HCT116 (cell line): ENCODE results near the gene CSNK1D. TPM values are rescaled to one million over a fixed set of nuclear protein-coding genes. Genes with fewer than 3 reads are reported as not detected.

Experiments
- ATF3 ChIP-seq: IDR thresholded peaks from 2 replicates; pipeline ENCODE4 v1.6.1; 2012
- CEBPB ChIP-seq: IDR thresholded peaks from 2 replicates; pipeline ENCODE4 v1.6.1; 2012; ENCODE audit warnings: low read depth
- CTCF ChIP-seq, 3 experiments: fragments of 200-600 bp in 1 of 3; sonication (generic) in 1 of 3; IDR thresholded peaks in 2 of 3; conservative IDR thresholded peaks in 1 of 3; 2 replicates each; pipeline ENCODE4 v1.5.1; 2012 to 2017; ENCODE audit warnings: low read depth in 2 of 3, low read length in 2 of 3, antibody characterized with exemption in 1 of 3, borderline replicate concordance in 1 of 3, control low read depth in 1 of 3, mild to moderate bottlenecking in 1 of 3, mixed read lengths in 1 of 3, mixed run types in 1 of 3, moderate library complexity in 1 of 3; ENCODE audit not compliant: insufficient read depth in 1 of 3
- FOSL1 ChIP-seq: IDR thresholded peaks from 2 replicates; pipeline ENCODE4 v1.6.1; 2012; ENCODE audit warnings: low read depth
- SRF ChIP-seq: IDR thresholded peaks from 2 replicates; pipeline ENCODE4 v1.6.1; 2012; ENCODE audit warnings: low read depth
- total RNA-seq: library from RNA; stranded (reverse); gene quantifications from one replicate; pipeline ENCODE4 v1.2.1, GENCODE V29; 2021; ENCODE audit not compliant: unreplicated experiment
- TF ChIP-seq, protein P1 (sequence below): IDR thresholded peaks from 2 replicates; pipeline ENCODE4 v1.6.1; 2012; ENCODE audit warnings: low read depth
- TF ChIP-seq, protein P2 (sequence below): IDR thresholded peaks from 2 replicates; pipeline ENCODE4 v1.6.1; 2011; ENCODE audit warnings: mild to moderate bottlenecking, low read length, moderate library complexity; ENCODE audit not compliant: insufficient replicate concordance; ENCODE audit errors: extremely low read depth

CSNK1D gene
- total RNA-seq, 1 experiment from 2014 or later: 176 TPM

- TF ChIP-seq, protein P1, sequence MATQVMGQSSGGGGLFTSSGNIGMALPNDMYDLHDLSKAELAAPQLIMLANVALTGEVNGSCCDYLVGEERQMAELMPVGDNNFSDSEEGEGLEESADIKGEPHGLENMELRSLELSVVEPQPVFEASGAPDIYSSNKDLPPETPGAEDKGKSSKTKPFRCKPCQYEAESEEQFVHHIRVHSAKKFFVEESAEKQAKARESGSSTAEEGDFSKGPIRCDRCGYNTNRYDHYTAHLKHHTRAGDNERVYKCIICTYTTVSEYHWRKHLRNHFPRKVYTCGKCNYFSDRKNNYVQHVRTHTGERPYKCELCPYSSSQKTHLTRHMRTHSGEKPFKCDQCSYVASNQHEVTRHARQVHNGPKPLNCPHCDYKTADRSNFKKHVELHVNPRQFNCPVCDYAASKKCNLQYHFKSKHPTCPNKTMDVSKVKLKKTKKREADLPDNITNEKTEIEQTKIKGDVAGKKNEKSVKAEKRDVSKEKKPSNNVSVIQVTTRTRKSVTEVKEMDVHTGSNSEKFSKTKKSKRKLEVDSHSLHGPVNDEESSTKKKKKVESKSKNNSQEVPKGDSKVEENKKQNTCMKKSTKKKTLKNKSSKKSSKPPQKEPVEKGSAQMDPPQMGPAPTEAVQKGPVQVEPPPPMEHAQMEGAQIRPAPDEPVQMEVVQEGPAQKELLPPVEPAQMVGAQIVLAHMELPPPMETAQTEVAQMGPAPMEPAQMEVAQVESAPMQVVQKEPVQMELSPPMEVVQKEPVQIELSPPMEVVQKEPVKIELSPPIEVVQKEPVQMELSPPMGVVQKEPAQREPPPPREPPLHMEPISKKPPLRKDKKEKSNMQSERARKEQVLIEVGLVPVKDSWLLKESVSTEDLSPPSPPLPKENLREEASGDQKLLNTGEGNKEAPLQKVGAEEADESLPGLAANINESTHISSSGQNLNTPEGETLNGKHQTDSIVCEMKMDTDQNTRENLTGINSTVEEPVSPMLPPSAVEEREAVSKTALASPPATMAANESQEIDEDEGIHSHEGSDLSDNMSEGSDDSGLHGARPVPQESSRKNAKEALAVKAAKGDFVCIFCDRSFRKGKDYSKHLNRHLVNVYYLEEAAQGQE: no peak
- TF ChIP-seq FOSL1: peak; percentile 89
- TF ChIP-seq CEBPB: no peak
- TF ChIP-seq SRF: no peak
- no peak for TF ChIP-seq ATF3
- TF ChIP-seq, protein P2, sequence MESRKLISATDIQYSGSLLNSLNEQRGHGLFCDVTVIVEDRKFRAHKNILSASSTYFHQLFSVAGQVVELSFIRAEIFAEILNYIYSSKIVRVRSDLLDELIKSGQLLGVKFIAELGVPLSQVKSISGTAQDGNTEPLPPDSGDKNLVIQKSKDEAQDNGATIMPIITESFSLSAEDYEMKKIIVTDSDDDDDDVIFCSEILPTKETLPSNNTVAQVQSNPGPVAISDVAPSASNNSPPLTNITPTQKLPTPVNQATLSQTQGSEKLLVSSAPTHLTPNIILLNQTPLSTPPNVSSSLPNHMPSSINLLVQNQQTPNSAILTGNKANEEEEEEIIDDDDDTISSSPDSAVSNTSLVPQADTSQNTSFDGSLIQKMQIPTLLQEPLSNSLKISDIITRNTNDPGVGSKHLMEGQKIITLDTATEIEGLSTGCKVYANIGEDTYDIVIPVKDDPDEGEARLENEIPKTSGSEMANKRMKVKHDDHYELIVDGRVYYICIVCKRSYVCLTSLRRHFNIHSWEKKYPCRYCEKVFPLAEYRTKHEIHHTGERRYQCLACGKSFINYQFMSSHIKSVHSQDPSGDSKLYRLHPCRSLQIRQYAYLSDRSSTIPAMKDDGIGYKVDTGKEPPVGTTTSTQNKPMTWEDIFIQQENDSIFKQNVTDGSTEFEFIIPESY: no peak
- no peak for TF ChIP-seq CTCF (IDR thresholded peaks at IDR 0.05 in 2 of 3, conservative IDR thresholded peaks at IDR 0.05 in 1 of 3; ENCODE audit: borderline replicate concordance in 1 of 3, insufficient read depth in 1 of 3, low read depth in 2 of 3, low read length in 2 of 3)
These were observed 68.4 kb downstream of the CSNK1D start (continued) for GRCh38 chr17:82204831-82205719.
